SK-N-SH (cell line): ENCODE measurements around the gene DYRK3. TPM values are rescaled to one million over a fixed set of nuclear protein-coding genes. Genes with fewer than 3 reads are reported as not detected.

Experiments
- CTCF ChIA-PET: fragments of 300-600, 350-600 bp; formaldehyde crosslinking; extraction: SDS; loops from one replicate; lab custom pipeline; 2021; lab: Yijun Ruan, JAX
- POLR2A ChIA-PET: fragments of 350-600 bp; sonication (Branson Sonifier 250); formaldehyde crosslinking; extraction: SDS; loops from one replicate; lab custom pipeline; 2020; ENCODE audit warnings: antibody characterized with exemption, inconsistent platforms; lab: Yijun Ruan, JAX
- DNase-seq: peaks from one replicate; pipeline ENCODE4 v3.0.0; 2012
- H2AFZ ChIP-seq: fragments of 200-600 bp; sonication (generic); 2 replicates; pipeline ENCODE4 v1.8.1; 2016; ENCODE audit warnings: antibody characterized with exemption, mild to moderate bottlenecking, low read depth
- H3F3A ChIP-seq: fragments of 200-600 bp; sonication (generic); replicated peaks from 2 replicates; pipeline ENCODE3; 2016; ENCODE audit warnings: antibody characterized with exemption, mild to moderate bottlenecking; ENCODE audit not compliant: insufficient read depth
- H3K27ac ChIP-seq, 2 experiments: fragments of 200-500 bp in 1 of 2; fragments of 200-600 bp in 1 of 2; sonication (Bioruptor generic) in 1 of 2; sonication (generic), shearing (Covaris generic) in 1 of 2; 2 replicates each; pipeline versions ENCODE4 v1.5.1 to v1.6.1; 2014 to 2016; ENCODE audit warnings: low read depth in 2 of 2, inconsistent platforms in 1 of 2, low read length in 1 of 2, mild to moderate bottlenecking in 1 of 2, mixed read lengths in 1 of 2
- H3K27me3 ChIP-seq: fragments of 200-600 bp; sonication (generic), shearing (Covaris generic); 2 replicates; pipeline ENCODE4 v1.6.1; 2016; ENCODE audit warnings: mixed run types; ENCODE audit not compliant: insufficient read depth
- H3K36me3 ChIP-seq, 2 experiments: fragments of 200-500 bp in 1 of 2; fragments of 200-600 bp in 1 of 2; sonication (Bioruptor generic) in 1 of 2; sonication (generic) in 1 of 2; replicated peaks in 1 of 2; 2 replicates each; pipeline versions ENCODE3 to v1.5.1; 2014 to 2016; ENCODE audit warnings: low read length in 1 of 2, mild to moderate bottlenecking in 1 of 2; ENCODE audit not compliant: insufficient read depth in 2 of 2, control insufficient read depth in 1 of 2
- H3K4me1 ChIP-seq, 2 experiments: fragments of 200-500 bp in 1 of 2; fragments of 200-600 bp in 1 of 2; sonication (Bioruptor generic) in 1 of 2; sonication (generic), shearing (Covaris generic) in 1 of 2; 2 replicates each; pipeline versions ENCODE4 v1.5.1 to v1.6.1; 2014 to 2016; ENCODE audit warnings: low read depth in 1 of 2, low read length in 1 of 2, mixed run types in 1 of 2; ENCODE audit not compliant: insufficient read depth in 2 of 2, control insufficient read depth in 1 of 2
- H3K4me2 ChIP-seq: fragments of 200-600 bp; sonication (generic), shearing (Covaris generic); 2 replicates; pipeline ENCODE4 v1.6.1; 2017; ENCODE audit warnings: mixed run types
- H3K4me3 ChIP-seq, 2 experiments: fragments of 200-500 bp in 1 of 2; fragments of 200-600 bp in 1 of 2; sonication (Bioruptor generic) in 1 of 2; sonication (generic), shearing (Covaris generic) in 1 of 2; 2 replicates each; pipeline versions ENCODE4 v1.5.1 to v1.8.1; 2014 to 2016; ENCODE audit warnings: low read depth in 2 of 2, inconsistent platforms in 1 of 2, low read length in 1 of 2, mild to moderate bottlenecking in 1 of 2, mixed read lengths in 1 of 2, moderate library complexity in 1 of 2
- H3K79me2 ChIP-seq: fragments of 200-600 bp; sonication (generic); 2 replicates; pipeline ENCODE4 v1.8.1; 2017; ENCODE audit warnings: mild to moderate bottlenecking; ENCODE audit not compliant: insufficient read depth
- H3K9ac ChIP-seq: fragments of 200-600 bp; sonication (generic); 2 replicates; pipeline ENCODE4 v1.6.1; 2017; ENCODE audit warnings: mixed run types
- H3K9me2 ChIP-seq: fragments of 200-600 bp; sonication (generic); 2 replicates; pipeline ENCODE4 v1.6.1; 2017; ENCODE audit warnings: mixed run types
- H3K9me3 ChIP-seq: fragments of 200-600 bp; sonication (generic); 2 replicates; pipeline ENCODE4 v1.6.1; 2017; ENCODE audit warnings: mixed run types, mild to moderate bottlenecking, moderate library complexity
- H4K20me1 ChIP-seq: fragments of 200-600 bp; sonication (generic); 2 replicates; pipeline ENCODE4 v1.6.1; 2017; ENCODE audit warnings: mild to moderate bottlenecking, mixed run types; ENCODE audit not compliant: insufficient read depth
- CHD2 ChIP-seq: fragments of 150-350 bp; IDR thresholded peaks from 2 replicates; pipeline ENCODE4 v1.6.1; 2018; ENCODE audit warnings: low read length; ENCODE audit not compliant: partially characterized antibody
- CTCF ChIP-seq: fragments of 200-600 bp; sonication (generic); IDR thresholded peaks from 2 replicates; pipeline ENCODE4 v1.6.1; 2017; ENCODE audit warnings: antibody characterized with exemption, mild to moderate bottlenecking, moderate library complexity
- EZH2phosphoT487 ChIP-seq: fragments of 200-600 bp; sonication (generic); IDR thresholded peaks from 2 replicates; pipeline ENCODE4 v1.6.1; 2017; ENCODE audit warnings: low read depth, mixed run types, mild to moderate bottlenecking, antibody characterized with exemption, moderate library complexity, borderline replicate concordance
- FOSL2 ChIP-seq: IDR thresholded peaks from 2 replicates; pipeline ENCODE4 v1.4.0; 2012; ENCODE audit warnings: low read depth, mild to moderate bottlenecking, moderate library complexity, borderline replicate concordance
- FOXJ3 ChIP-seq: sonication (generic); formaldehyde crosslinking; IDR thresholded peaks from 2 replicates; pipeline ENCODE4 v1.5.1; 2020; ENCODE audit warnings: mild to moderate bottlenecking, missing genetic modification reagents
- GABPA ChIP-seq: IDR thresholded peaks from 2 replicates; pipeline ENCODE4 v1.4.0; 2012; ENCODE audit warnings: low read depth, mild to moderate bottlenecking
- IRF3 ChIP-seq: fragments of 150-350 bp; IDR thresholded peaks from 2 replicates; pipeline ENCODE4 v1.6.1; 2016; ENCODE audit warnings: mild to moderate bottlenecking, low read depth, low read length
- PBX3 ChIP-seq: IDR thresholded peaks from 2 replicates; pipeline ENCODE4; 2012
- POLR2AphosphoS5 ChIP-seq: IDR thresholded peaks from 2 replicates; pipeline ENCODE4 v1.6.1; 2012; ENCODE audit warnings: low read depth, low read length
- RAD21 ChIP-seq: IDR thresholded peaks from 2 replicates; pipeline ENCODE4 v1.6.1; 2012; ENCODE audit warnings: mild to moderate bottlenecking, low read length
- SMC3 ChIP-seq: IDR thresholded peaks from 2 replicates; pipeline ENCODE4 v1.6.1; 2012; ENCODE audit warnings: low read depth, low read length, improper control_type of control experiment
- USF2 ChIP-seq: fragments of 150-350 bp; IDR thresholded peaks from 2 replicates; pipeline ENCODE4 v1.6.1; 2017; ENCODE audit warnings: antibody characterized with exemption, low read length, low read depth, borderline replicate concordance
- WGBS: methylation state at CpG from one replicate; pipeline ENCODE4 v1.1.6; 2017; ENCODE audit warnings: low lambda C conversion rate; 5-methylcytosine and 5-hydroxymethylcytosine counted together
- polyA plus RNA-seq, 3 experiments: library from polyadenylated mRNA; depleted of rRNA; stranded (reverse); fragments of >200 nt; gene quantifications; 2 replicates each; pipeline ENCODE4 v1.2.3, GENCODE V29; 2012
- TF ChIP-seq, protein P1 (sequence below): IDR thresholded peaks from 2 replicates; pipeline ENCODE4 v1.4.0; 2012; ENCODE audit warnings: low read depth, borderline replicate concordance

The DYRK3 gene
- polyA plus RNA-seq, 1 of the 3 experiments (the other 2 are of a cell fraction): 3.6 TPM

- TF ChIP-seq PBX3 (no peak), FOSL2 (no peak), FOXJ3 (CRISPR knock-in tag) (no peak), EZH2phosphoT487 (no peak), POLR2AphosphoS5 (no peak)
These were observed 6.4 kb upstream of the DYRK3 start (continued) for GRCh38 chr1:206628916-206629315.

GRCh38 chr1:206631085-206631509 is 4.2 kb upstream of the DYRK3 start:
- CTCF ChIA-PET: interaction anchor here (0.6 to 17.3 kb wide), 15 partner anchors 9 to 355 kb away, joined by 3 to 450 read pairs (median 4); partner anchors contain the start of gene EIF2D
- Histone ChIP-seq H3K27me3 (no peaks in the 10 kb centered on the region; the same call in 1 of the 2 replicates), H3K9ac (no peak overlapping the region), H3K79me2 (peaks cover 5% of the 10 kb centered on the region), H3F3A (peaks cover 9% of the 10 kb centered on the region), H3K4me1 (peaks cover 9 to 13% of the 10 kb centered on the region in 2 experiments; a peak in 3 of 4 replicates), H3K36me3 (no peaks in the 10 kb centered on the region), H4K20me1 (no peaks in the 10 kb centered on the region), H3K4me3 (no peak overlapping the region; a peak in 1 of 4 replicates)
- POLR2A ChIA-PET: interaction anchor here (1.3 kb wide), 1 partner anchor 19 kb away, joined by 7 read pairs; the partner anchor contains the start of gene EIF2D
- DNase-seq: peak; percentile 58
- TF ChIP-seq CHD2 (no peak), CTCF (peak; percentile 65), USF2 (peak; percentile 45; the same call in 1 of the 2 replicates), IRF3 (no peak), EZH2phosphoT487 (no peak), FOSL2 (no peak), SMC3 (peak; percentile 58), GABPA (no peak), RAD21 (peak; percentile 64)
- TF ChIP-seq, protein P1, sequence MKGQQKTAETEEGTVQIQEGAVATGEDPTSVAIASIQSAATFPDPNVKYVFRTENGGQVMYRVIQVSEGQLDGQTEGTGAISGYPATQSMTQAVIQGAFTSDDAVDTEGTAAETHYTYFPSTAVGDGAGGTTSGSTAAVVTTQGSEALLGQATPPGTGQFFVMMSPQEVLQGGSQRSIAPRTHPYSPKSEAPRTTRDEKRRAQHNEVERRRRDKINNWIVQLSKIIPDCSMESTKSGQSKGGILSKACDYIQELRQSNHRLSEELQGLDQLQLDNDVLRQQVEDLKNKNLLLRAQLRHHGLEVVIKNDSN: peak; percentile 83
- TF ChIP-seq, all 33 proteins: peak for 5
- Histone ChIP-seq H3K9me2 (no peaks in the 10 kb centered on the region), H3K27ac (no peak overlapping the region), H3K9me3 (no peaks in the 10 kb centered on the region), H2AFZ (peak overlapping the region; percentile 7; the same call in 1 of the 2 replicates), H3K4me2 (no peak overlapping the region)
- 29% methylated on average over 4 of the region's 4 CpGs for WGBS
